SK-N-SH treated with all-trans-retinoic acid at 6 μM for 48 hours (cell line): ENCODE measurements around the gene DTX4.

Experiments
- CSDC2 ChIP-seq: fragments of 250-450 bp; sonication (Bioruptor Pico); IDR thresholded peaks from 2 replicates; pipeline ENCODE4 v1.5.0; 2020; ENCODE audit warnings: mild to moderate bottlenecking, moderate library complexity
- OSR1 ChIP-seq: fragments of 250-450 bp; sonication (Bioruptor Pico); IDR thresholded peaks from 2 replicates; pipeline ENCODE4 v1.8.0; 2022; ENCODE audit warnings: moderate library complexity, mild to moderate bottlenecking, inconsistent platforms
- PATZ1 ChIP-seq: fragments of 250-450 bp; sonication (Bioruptor Pico); IDR thresholded peaks from 2 replicates; pipeline ENCODE4 v1.8.0; 2020; ENCODE audit warnings: mild to moderate bottlenecking, moderate library complexity, borderline replicate concordance
- PPARA ChIP-seq: fragments of 250-450 bp; sonication (Bioruptor Pico); IDR thresholded peaks from 2 replicates; pipeline ENCODE4 v1.5.0; 2020; ENCODE audit warnings: mild to moderate bottlenecking, borderline replicate concordance
- RARB ChIP-seq: fragments of 250-450 bp; sonication (Bioruptor Pico); IDR thresholded peaks from 2 replicates; pipeline ENCODE4 v1.8.0; 2021; ENCODE audit warnings: mild to moderate bottlenecking, moderate library complexity
- TCF4 ChIP-seq: fragments of 250-450 bp; sonication (Bioruptor Pico); IDR thresholded peaks from 2 replicates; pipeline ENCODE4 v1.8.0; 2021; ENCODE audit warnings: mild to moderate bottlenecking, moderate library complexity, borderline replicate concordance
- ZFP3 ChIP-seq: fragments of 250-450 bp; sonication (Bioruptor Pico); IDR thresholded peaks from 2 replicates; pipeline ENCODE4 v1.5.0; 2020; ENCODE audit warnings: mild to moderate bottlenecking, moderate library complexity
- ZNF565 ChIP-seq: fragments of 450-650 bp; formaldehyde crosslinking; conservative IDR thresholded peaks from 2 replicates; pipeline ENCODE4 v1.5.0; 2020; ENCODE audit warnings: low read depth, mild to moderate bottlenecking, moderate library complexity
- ZNF70 ChIP-seq: fragments of 450-650 bp; formaldehyde crosslinking; IDR thresholded peaks from 2 replicates; pipeline ENCODE4 v1.5.0; 2020; ENCODE audit warnings: mild to moderate bottlenecking, moderate library complexity
- TF ChIP-seq, protein P1 (sequence below): fragments of 250-450 bp; sonication (Bioruptor Pico); IDR thresholded peaks from 2 replicates; pipeline ENCODE4 v1.8.0; 2021; ENCODE audit warnings: low read depth, mild to moderate bottlenecking, moderate library complexity, borderline replicate concordance
- TF ChIP-seq, protein P2 (sequence below): fragments of 250-450 bp; sonication (Bioruptor Pico); IDR thresholded peaks from 2 replicates; pipeline ENCODE4 v1.5.1; 2020; ENCODE audit warnings: low read depth, mild to moderate bottlenecking, moderate library complexity

GRCh38 chr11:59225017-59225416 lies 53.1 kb downstream of the DTX4 start:
- TF ChIP-seq OSR1 (CRISPR knock-in tag): no peak
- TF ChIP-seq, protein P1, sequence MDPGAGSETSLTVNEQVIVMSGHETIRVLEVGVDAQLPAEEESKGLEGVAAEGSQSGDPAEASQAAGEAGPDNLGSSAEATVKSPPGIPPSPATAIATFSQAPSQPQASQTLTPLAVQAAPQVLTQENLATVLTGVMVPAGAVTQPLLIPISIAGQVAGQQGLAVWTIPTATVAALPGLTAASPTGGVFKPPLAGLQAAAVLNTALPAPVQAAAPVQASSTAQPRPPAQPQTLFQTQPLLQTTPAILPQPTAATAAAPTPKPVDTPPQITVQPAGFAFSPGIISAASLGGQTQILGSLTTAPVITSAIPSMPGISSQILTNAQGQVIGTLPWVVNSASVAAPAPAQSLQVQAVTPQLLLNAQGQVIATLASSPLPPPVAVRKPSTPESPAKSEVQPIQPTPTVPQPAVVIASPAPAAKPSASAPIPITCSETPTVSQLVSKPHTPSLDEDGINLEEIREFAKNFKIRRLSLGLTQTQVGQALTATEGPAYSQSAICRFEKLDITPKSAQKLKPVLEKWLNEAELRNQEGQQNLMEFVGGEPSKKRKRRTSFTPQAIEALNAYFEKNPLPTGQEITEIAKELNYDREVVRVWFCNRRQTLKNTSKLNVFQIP (CRISPR knock-in tag): no peak
- TF ChIP-seq TCF4 (CRISPR knock-in tag): no peak
- TF ChIP-seq PATZ1 (CRISPR knock-in tag): no peak
- TF ChIP-seq ZFP3 (CRISPR knock-in tag): no peak
- TF ChIP-seq, protein P2, sequence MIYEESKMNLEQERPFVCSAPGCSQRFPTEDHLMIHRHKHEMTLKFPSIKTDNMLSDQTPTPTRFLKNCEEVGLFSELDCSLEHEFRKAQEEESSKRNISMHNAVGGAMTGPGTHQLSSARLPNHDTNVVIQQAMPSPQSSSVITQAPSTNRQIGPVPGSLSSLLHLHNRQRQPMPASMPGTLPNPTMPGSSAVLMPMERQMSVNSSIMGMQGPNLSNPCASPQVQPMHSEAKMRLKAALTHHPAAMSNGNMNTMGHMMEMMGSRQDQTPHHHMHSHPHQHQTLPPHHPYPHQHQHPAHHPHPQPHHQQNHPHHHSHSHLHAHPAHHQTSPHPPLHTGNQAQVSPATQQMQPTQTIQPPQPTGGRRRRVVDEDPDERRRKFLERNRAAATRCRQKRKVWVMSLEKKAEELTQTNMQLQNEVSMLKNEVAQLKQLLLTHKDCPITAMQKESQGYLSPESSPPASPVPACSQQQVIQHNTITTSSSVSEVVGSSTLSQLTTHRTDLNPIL: no peak
- TF ChIP-seq CSDC2 (CRISPR knock-in tag): no peak
- TF ChIP-seq RARB: no peak
- no peak for TF ChIP-seq ZNF565 (CRISPR knock-in tag)
- TF ChIP-seq PPARA (CRISPR knock-in tag): no peak
- no peak for TF ChIP-seq ZNF70 (CRISPR knock-in tag)
